SK-N-SH (cell line): ENCODE measurements around the gene SFTPA2. TPM values are rescaled to one million over a fixed set of nuclear protein-coding genes. Genes with fewer than 3 reads are reported as not detected.
"Not testable (repeated sequence)": the region's sequence is repeated elsewhere in the genome, so short reads cannot be mapped to it uniquely, and the experiment has no call there.

Experiments
- CTCF ChIA-PET: fragments of 300-600, 350-600 bp; formaldehyde crosslinking; extraction: SDS; loops from one replicate; lab custom pipeline; 2021; lab: Yijun Ruan, JAX
- POLR2A ChIA-PET: fragments of 350-600 bp; sonication (Branson Sonifier 250); formaldehyde crosslinking; extraction: SDS; loops from one replicate; lab custom pipeline; 2020; ENCODE audit warnings: antibody characterized with exemption, inconsistent platforms; lab: Yijun Ruan, JAX
- DNase-seq: peaks from one replicate; pipeline ENCODE4 v3.0.0; 2012
- H2AFZ ChIP-seq: fragments of 200-600 bp; sonication (generic); 2 replicates; pipeline ENCODE4 v1.8.1; 2016; ENCODE audit warnings: antibody characterized with exemption, mild to moderate bottlenecking, low read depth
- H3F3A ChIP-seq: fragments of 200-600 bp; sonication (generic); replicated peaks from 2 replicates; pipeline ENCODE3; 2016; ENCODE audit warnings: antibody characterized with exemption, mild to moderate bottlenecking; ENCODE audit not compliant: insufficient read depth
- H3K27ac ChIP-seq, 2 experiments: fragments of 200-500 bp in 1 of 2; fragments of 200-600 bp in 1 of 2; sonication (Bioruptor generic) in 1 of 2; sonication (generic), shearing (Covaris generic) in 1 of 2; 2 replicates each; pipeline versions ENCODE4 v1.5.1 to v1.6.1; 2014 to 2016; ENCODE audit warnings: low read depth in 2 of 2, inconsistent platforms in 1 of 2, low read length in 1 of 2, mild to moderate bottlenecking in 1 of 2, mixed read lengths in 1 of 2
- H3K27me3 ChIP-seq: fragments of 200-600 bp; sonication (generic), shearing (Covaris generic); 2 replicates; pipeline ENCODE4 v1.6.1; 2016; ENCODE audit warnings: mixed run types; ENCODE audit not compliant: insufficient read depth
- H3K36me3 ChIP-seq, 2 experiments: fragments of 200-500 bp in 1 of 2; fragments of 200-600 bp in 1 of 2; sonication (Bioruptor generic) in 1 of 2; sonication (generic) in 1 of 2; replicated peaks in 1 of 2; 2 replicates each; pipeline versions ENCODE3 to v1.5.1; 2014 to 2016; ENCODE audit warnings: low read length in 1 of 2, mild to moderate bottlenecking in 1 of 2; ENCODE audit not compliant: insufficient read depth in 2 of 2, control insufficient read depth in 1 of 2
- H3K4me1 ChIP-seq, 2 experiments: fragments of 200-500 bp in 1 of 2; fragments of 200-600 bp in 1 of 2; sonication (Bioruptor generic) in 1 of 2; sonication (generic), shearing (Covaris generic) in 1 of 2; 2 replicates each; pipeline versions ENCODE4 v1.5.1 to v1.6.1; 2014 to 2016; ENCODE audit warnings: low read depth in 1 of 2, low read length in 1 of 2, mixed run types in 1 of 2; ENCODE audit not compliant: insufficient read depth in 2 of 2, control insufficient read depth in 1 of 2
- H3K4me2 ChIP-seq: fragments of 200-600 bp; sonication (generic), shearing (Covaris generic); 2 replicates; pipeline ENCODE4 v1.6.1; 2017; ENCODE audit warnings: mixed run types
- H3K4me3 ChIP-seq, 2 experiments: fragments of 200-500 bp in 1 of 2; fragments of 200-600 bp in 1 of 2; sonication (Bioruptor generic) in 1 of 2; sonication (generic), shearing (Covaris generic) in 1 of 2; 2 replicates each; pipeline versions ENCODE4 v1.5.1 to v1.8.1; 2014 to 2016; ENCODE audit warnings: low read depth in 2 of 2, inconsistent platforms in 1 of 2, low read length in 1 of 2, mild to moderate bottlenecking in 1 of 2, mixed read lengths in 1 of 2, moderate library complexity in 1 of 2
- H3K79me2 ChIP-seq: fragments of 200-600 bp; sonication (generic); 2 replicates; pipeline ENCODE4 v1.8.1; 2017; ENCODE audit warnings: mild to moderate bottlenecking; ENCODE audit not compliant: insufficient read depth
- H3K9ac ChIP-seq: fragments of 200-600 bp; sonication (generic); 2 replicates; pipeline ENCODE4 v1.6.1; 2017; ENCODE audit warnings: mixed run types
- H3K9me2 ChIP-seq: fragments of 200-600 bp; sonication (generic); 2 replicates; pipeline ENCODE4 v1.6.1; 2017; ENCODE audit warnings: mixed run types
- H3K9me3 ChIP-seq: fragments of 200-600 bp; sonication (generic); 2 replicates; pipeline ENCODE4 v1.6.1; 2017; ENCODE audit warnings: mixed run types, mild to moderate bottlenecking, moderate library complexity
- H4K20me1 ChIP-seq: fragments of 200-600 bp; sonication (generic); 2 replicates; pipeline ENCODE4 v1.6.1; 2017; ENCODE audit warnings: mild to moderate bottlenecking, mixed run types; ENCODE audit not compliant: insufficient read depth
- WGBS: methylation state at CpG from one replicate; pipeline ENCODE4 v1.1.6; 2017; ENCODE audit warnings: low lambda C conversion rate; 5-methylcytosine and 5-hydroxymethylcytosine counted together
- polyA plus RNA-seq, 3 experiments: library from polyadenylated mRNA; depleted of rRNA; stranded (reverse); fragments of >200 nt; gene quantifications; 2 replicates each; pipeline ENCODE4 v1.2.3, GENCODE V29; 2012

The SFTPA2 gene
- polyA plus RNA-seq, 1 of the 3 experiments (the other 2 are of a cell fraction): not detected

DNA sequence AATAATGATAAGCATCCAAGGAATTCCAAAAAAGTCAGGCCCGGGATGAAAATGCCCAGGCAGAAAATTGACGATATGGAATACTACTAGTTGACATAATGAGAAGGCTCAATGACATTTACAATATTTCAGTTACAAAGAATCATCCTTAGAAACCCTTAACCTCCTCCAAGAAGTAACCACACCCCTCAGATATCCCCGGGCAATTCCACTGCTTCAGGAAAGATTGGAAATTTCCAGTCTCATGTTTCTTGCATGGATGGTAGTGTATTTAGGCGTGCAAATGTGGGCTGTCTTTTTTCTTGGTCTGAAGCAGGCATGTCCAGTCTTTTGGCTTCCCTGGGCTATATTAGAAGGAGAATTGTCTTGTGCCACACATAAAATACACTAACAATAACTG lies 42.6 kb downstream of the SFTPA2 start:
- DNase-seq, H3K4me1 ChIP-seq, H4K20me1 ChIP-seq, H3K9ac ChIP-seq, H3K27ac ChIP-seq, H3K9me2 ChIP-seq, H3K4me2 ChIP-seq, H3K9me3 ChIP-seq, H3K27me3 ChIP-seq, H3K4me3 ChIP-seq, H3F3A ChIP-seq, CTCF ChIA-PET, H2AFZ ChIP-seq, H3K79me2 ChIP-seq, POLR2A ChIA-PET, H3K36me3 ChIP-seq: not testable (repeated sequence)
- WGBS: 30% methylated on average over 2 of the region's 4 CpGs

- H3K36me3 ChIP-seq, CTCF ChIA-PET, POLR2A ChIA-PET: not testable (repeated sequence)
Measured at GRCh38 chr10:79516532-79517205, 43.5 kb downstream of the SFTPA2 start.

GRCh38 chr10:79511891-79512583 lies 48.2 kb downstream of the SFTPA2 start, which contains the start of gene EIF5AL1:
EIF5AL1 (plus strand) TSS chr10:79512533; CDS start chr10:79512650, 117 bp downstream.
- WGBS: 92% methylated on average over 15 of the region's 17 CpGs
- H3K9ac ChIP-seq, H3K36me3 ChIP-seq, H3K27ac ChIP-seq, CTCF ChIA-PET, H3K4me1 ChIP-seq, H3K9me2 ChIP-seq, H3K79me2 ChIP-seq, POLR2A ChIA-PET, H3F3A ChIP-seq, H2AFZ ChIP-seq, H4K20me1 ChIP-seq, H3K9me3 ChIP-seq, H3K4me2 ChIP-seq, DNase-seq, H3K4me3 ChIP-seq, H3K27me3 ChIP-seq: not testable (repeated sequence)

More at GRCh38 chr10:79516532-79517205, 43.5 kb downstream of the SFTPA2 start:
- H3K4me2 ChIP-seq, H4K20me1 ChIP-seq, H3K9ac ChIP-seq, H3K79me2 ChIP-seq, H2AFZ ChIP-seq, H3K9me2 ChIP-seq, H3K9me3 ChIP-seq, H3F3A ChIP-seq, H3K4me1 ChIP-seq, H3K4me3 ChIP-seq, DNase-seq, H3K27me3 ChIP-seq, H3K27ac ChIP-seq: not testable (repeated sequence)
- WGBS: 58% methylated on average over 6 of the region's 7 CpGs

DNA sequence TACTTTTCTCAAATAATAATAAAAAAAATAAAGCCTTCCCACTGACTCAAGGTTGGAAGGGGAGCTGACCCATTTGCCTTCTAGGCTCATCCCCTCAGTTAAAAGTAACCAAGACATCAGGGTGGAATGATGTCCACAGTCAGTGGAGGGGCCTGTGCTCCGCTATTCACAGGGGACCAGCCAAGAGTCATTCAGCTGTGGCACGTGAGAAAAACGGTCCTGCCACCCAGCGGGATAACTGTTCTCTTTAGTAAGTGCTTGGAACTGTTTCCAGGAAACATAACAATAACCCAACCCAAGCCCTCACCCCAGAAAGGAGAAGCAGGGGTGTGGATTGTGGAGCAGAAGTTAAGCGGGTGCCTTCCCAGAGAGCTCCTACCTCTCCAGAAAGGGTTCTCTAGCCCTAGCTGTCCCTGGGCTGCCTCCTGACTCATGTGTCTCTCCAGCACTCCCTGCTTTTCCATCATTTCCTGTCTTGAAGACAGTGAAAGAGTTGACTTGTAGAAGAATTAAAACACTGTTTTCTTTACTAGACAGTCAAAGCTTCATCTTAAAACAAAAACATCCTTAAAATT lies 50.2 kb downstream of the SFTPA2 start:
- H3K9me2 ChIP-seq, H3K4me3 ChIP-seq, H3F3A ChIP-seq, H3K4me2 ChIP-seq, H3K9ac ChIP-seq, POLR2A ChIA-PET, H3K9me3 ChIP-seq, H3K36me3 ChIP-seq, H3K79me2 ChIP-seq, H3K4me1 ChIP-seq, H2AFZ ChIP-seq, H3K27ac ChIP-seq, H4K20me1 ChIP-seq, H3K27me3 ChIP-seq, DNase-seq, CTCF ChIA-PET: not testable (repeated sequence)
- 71% methylated on average over 1 of the region's 5 CpGs for WGBS

GRCh38 chr10:79509306-79509933 lies 50.8 kb downstream of the SFTPA2 start:
- H3K79me2 ChIP-seq, H3K27ac ChIP-seq, H3K36me3 ChIP-seq, H2AFZ ChIP-seq, H3K4me2 ChIP-seq, DNase-seq, H3K9ac ChIP-seq, H3K9me3 ChIP-seq, H3K4me1 ChIP-seq, H3K4me3 ChIP-seq, POLR2A ChIA-PET, H3K27me3 ChIP-seq, H3F3A ChIP-seq, H4K20me1 ChIP-seq, CTCF ChIA-PET, H3K9me2 ChIP-seq: not testable (repeated sequence)
- WGBS: 100% methylated on average over 2 of the region's 3 CpGs

DNA sequence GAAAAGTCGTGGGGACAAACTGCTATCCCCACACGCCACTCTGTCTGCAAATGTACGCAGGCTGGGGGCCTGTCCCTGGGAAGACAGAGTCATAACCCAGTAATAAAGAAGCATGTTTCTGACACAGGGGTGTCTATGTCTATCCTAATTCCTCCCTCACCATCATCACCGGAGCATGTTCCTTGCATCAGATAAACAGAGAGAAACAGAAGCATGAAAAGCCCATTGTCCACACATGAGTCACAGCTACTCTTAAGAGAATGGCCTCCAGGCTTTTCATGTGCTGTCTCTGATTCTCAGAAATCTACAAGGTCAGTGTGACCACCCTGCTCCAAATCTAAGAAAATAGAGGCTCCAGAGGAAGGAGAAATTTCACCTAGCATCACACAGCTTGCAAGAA lies 52.0 kb downstream of the SFTPA2 start:
- H3K27ac ChIP-seq, H3F3A ChIP-seq, POLR2A ChIA-PET, H3K4me3 ChIP-seq, H3K27me3 ChIP-seq, H3K9me3 ChIP-seq, H2AFZ ChIP-seq, H3K79me2 ChIP-seq, H3K9ac ChIP-seq, H3K4me2 ChIP-seq, H3K9me2 ChIP-seq, DNase-seq, H3K4me1 ChIP-seq, H3K36me3 ChIP-seq, H4K20me1 ChIP-seq, CTCF ChIA-PET: not testable (repeated sequence)
- WGBS: 71% methylated on average over 3 of the region's 4 CpGs
